ES-I3 (cell line): ENCODE results near the gene SLC4A1.
"Not testable (repeated sequence)": the region's sequence is repeated elsewhere in the genome, so short reads cannot be mapped to it uniquely, and the experiment has no call there.

ENCODE experiments used
- H3K36me3 ChIP-seq: 2 replicates; pipeline ENCODE4 v1.6.1; 2013; ENCODE audit warnings: mild to moderate bottlenecking, low read length, control low read depth, moderate library complexity; ENCODE audit not compliant: insufficient read depth
- H3K4me1 ChIP-seq: 2 replicates; pipeline ENCODE4 v1.6.1; 2013; ENCODE audit warnings: mild to moderate bottlenecking, control low read depth, low read length; ENCODE audit not compliant: insufficient read depth
- H3K9ac ChIP-seq: 2 replicates; pipeline ENCODE4 v1.6.1; 2013; ENCODE audit warnings: low read depth, mild to moderate bottlenecking, low read length, moderate library complexity
- H3K9me3 ChIP-seq: 2 replicates; pipeline ENCODE4 v1.6.1; 2013; ENCODE audit warnings: mild to moderate bottlenecking, low read length, moderate library complexity; ENCODE audit not compliant: control insufficient read depth, insufficient read depth

Gene SLC4A1

GRCh38 chr17:44255915-44256314 lies 12.0 kb downstream of the SLC4A1 start:
- Histone ChIP-seq H3K36me3 (no peaks in the 10 kb centered on the region), H3K9me3 (no peaks in the 10 kb centered on the region)

GRCh38 chr17:44254361-44255095 lies 13.4 kb downstream of the SLC4A1 start:
- no peaks in the 10 kb centered on the region for H3K36me3 ChIP-seq
- no peaks in the 10 kb centered on the region for H3K9me3 ChIP-seq
- no peak overlapping the region for H3K9ac ChIP-seq
- H3K4me1 ChIP-seq: 0 out of 2 replicates have a peak, but pooled peaks cover 4% of the 10 kb centered on the region

More at GRCh38 chr17:44255915-44256314, 12.0 kb downstream of the SLC4A1 start:
- H3K4me1 ChIP-seq: no peaks in the 10 kb centered on the region
- no peak overlapping the region for H3K9ac ChIP-seq

GRCh38 chr17:44253006-44253405 lies 14.9 kb downstream of the SLC4A1 start:
- H3K4me1 ChIP-seq: 0 out of 2 replicates have a peak, but pooled peaks cover 4% of the 10 kb centered on the region
- H3K9me3 ChIP-seq: no peaks in the 10 kb centered on the region
- no peaks in the 10 kb centered on the region for H3K36me3 ChIP-seq
- H3K9ac ChIP-seq: no peak overlapping the region

- Histone ChIP-seq H3K9me3 (no peaks in the 10 kb centered on the region), H3K9ac (no peak overlapping the region), H3K36me3 (no peaks in the 10 kb centered on the region), H3K4me1 (peaks cover 16% of the 10 kb centered on the region)
Measured at GRCh38 chr17:44251062-44251461, 16.9 kb downstream of the SLC4A1 start.

- H3K9ac ChIP-seq: no peak overlapping the region
- H3K36me3 ChIP-seq: no peaks in the 10 kb centered on the region
- no peaks in the 10 kb centered on the region for H3K9me3 ChIP-seq
- H3K4me1 ChIP-seq: peaks cover 24% of the 10 kb centered on the region
Measured at GRCh38 chr17:44249501-44250246, 18.3 kb downstream of the SLC4A1 start.

GRCh38 chr17:44247876-44248736 lies 19.8 kb downstream of the SLC4A1 start:
- Histone ChIP-seq H3K9me3 (no peaks in the 10 kb centered on the region), H3K36me3 (no peaks in the 10 kb centered on the region), H3K4me1 (peaks cover 24% of the 10 kb centered on the region), H3K9ac (no peak overlapping the region)

GRCh38 chr17:44247440-44247841 lies 20.5 kb downstream of the SLC4A1 start:
- peaks cover 24% of the 10 kb centered on the region for H3K4me1 ChIP-seq
- no peak overlapping the region for H3K9ac ChIP-seq
- H3K9me3 ChIP-seq: no peaks in the 10 kb centered on the region
- H3K36me3 ChIP-seq: no peaks in the 10 kb centered on the region

- H3K36me3 ChIP-seq: no peaks in the 10 kb centered on the region
Measured at GRCh38 chr17:44241106-44241624, 26.8 kb downstream of the SLC4A1 start.

GRCh38 chr17:44237886-44238285 lies 30.0 kb downstream of the SLC4A1 start:
- H3K36me3 ChIP-seq, H3K9ac ChIP-seq, H3K4me1 ChIP-seq, H3K9me3 ChIP-seq: not testable (repeated sequence)

More at GRCh38 chr17:44241106-44241624, 26.8 kb downstream of the SLC4A1 start:
- no peak overlapping the region for H3K9ac ChIP-seq
- no peaks in the 10 kb centered on the region for H3K9me3 ChIP-seq
- H3K4me1 ChIP-seq: peaks cover 9% of the 10 kb centered on the region; the same call in 1 of the 2 replicates

- no peaks in the 10 kb centered on the region for H3K36me3 ChIP-seq
- no peak overlapping the region for H3K9ac ChIP-seq
- H3K9me3 ChIP-seq: no peaks in the 10 kb centered on the region
- H3K4me1 ChIP-seq: no peaks in the 10 kb centered on the region
Measured at GRCh38 chr17:44236444-44236991, 31.4 kb downstream of the SLC4A1 start.

GRCh38 chr17:44235583-44235936 lies 32.4 kb downstream of the SLC4A1 start:
- Histone ChIP-seq H3K36me3 (no peaks in the 10 kb centered on the region), H3K9ac (no peak overlapping the region), H3K4me1 (no peaks in the 10 kb centered on the region), H3K9me3 (no peaks in the 10 kb centered on the region)

- no peaks in the 10 kb centered on the region for H3K36me3 ChIP-seq
- H3K9ac ChIP-seq: no peak overlapping the region
- no peaks in the 10 kb centered on the region for H3K4me1 ChIP-seq
- H3K9me3 ChIP-seq: no peaks in the 10 kb centered on the region
Measured at GRCh38 chr17:44233582-44233981, 34.4 kb downstream of the SLC4A1 start.

GRCh38 chr17:44232061-44232460 lies 35.9 kb downstream of the SLC4A1 start:
- H3K4me1 ChIP-seq: no peaks in the 10 kb centered on the region
- no peaks in the 10 kb centered on the region for H3K36me3 ChIP-seq
- no peaks in the 10 kb centered on the region for H3K9me3 ChIP-seq
- no peak overlapping the region for H3K9ac ChIP-seq

- Histone ChIP-seq H3K9me3 (no peaks in the 10 kb centered on the region), H3K4me1 (no peaks in the 10 kb centered on the region), H3K36me3 (no peaks in the 10 kb centered on the region), H3K9ac (no peak overlapping the region)
Measured at GRCh38 chr17:44230140-44230539, 37.8 kb downstream of the SLC4A1 start.
